GM10248 (cell line): Measurements from ENCODE around the gene LRRC8A.

Source experiments
- CTCF ChIA-PET: fragments of 300-600 bp; sonication (Branson Sonifier 250); formaldehyde crosslinking; extraction: SDS; loops from one replicate; lab custom pipeline; 2021; ENCODE audit warnings: antibody characterized with exemption; lab: Yijun Ruan, JAX
- POLR2A ChIA-PET: fragments of 350-650 bp; sonication (Branson Sonifier 250); formaldehyde crosslinking; extraction: SDS; loops from one replicate; lab custom pipeline; 2020; ENCODE audit warnings: antibody characterized with exemption; lab: Yijun Ruan, JAX
- DNase-seq: peaks from one replicate; pipeline ENCODE4 v3.0.0; 2012; ENCODE audit errors: extremely low spot score
- TF ChIP-seq, protein P1 (sequence below): IDR thresholded peaks from 2 replicates; pipeline ENCODE4 v1.5.1; 2012; ENCODE audit warnings: mild to moderate bottlenecking, low read depth; ENCODE audit errors: extremely low read depth, missing control alignments, control extremely low read depth

LRRC8A gene

DNA sequence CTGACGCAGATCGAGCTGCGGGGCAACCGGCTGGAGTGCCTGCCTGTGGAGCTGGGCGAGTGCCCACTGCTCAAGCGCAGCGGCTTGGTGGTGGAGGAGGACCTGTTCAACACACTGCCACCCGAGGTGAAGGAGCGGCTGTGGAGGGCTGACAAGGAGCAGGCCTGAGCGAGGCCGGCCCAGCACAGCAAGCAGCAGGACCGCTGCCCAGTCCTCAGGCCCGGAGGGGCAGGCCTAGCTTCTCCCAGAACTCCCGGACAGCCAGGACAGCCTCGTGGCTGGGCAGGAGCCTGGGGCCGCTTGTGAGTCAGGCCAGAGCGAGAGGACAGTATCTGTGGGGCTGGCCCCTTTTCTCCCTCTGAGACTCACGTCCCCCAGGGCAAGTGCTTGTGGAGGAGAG is 34.3 kb downstream of the LRRC8A start:
- CTCF ChIA-PET, result interaction anchor here (2.0 kb wide), 2 partner anchors 10 to 12 kb away, joined by 6 to 10 read pairs; no protein-coding TSS in a partner anchor
- TF ChIP-seq, protein P1, sequence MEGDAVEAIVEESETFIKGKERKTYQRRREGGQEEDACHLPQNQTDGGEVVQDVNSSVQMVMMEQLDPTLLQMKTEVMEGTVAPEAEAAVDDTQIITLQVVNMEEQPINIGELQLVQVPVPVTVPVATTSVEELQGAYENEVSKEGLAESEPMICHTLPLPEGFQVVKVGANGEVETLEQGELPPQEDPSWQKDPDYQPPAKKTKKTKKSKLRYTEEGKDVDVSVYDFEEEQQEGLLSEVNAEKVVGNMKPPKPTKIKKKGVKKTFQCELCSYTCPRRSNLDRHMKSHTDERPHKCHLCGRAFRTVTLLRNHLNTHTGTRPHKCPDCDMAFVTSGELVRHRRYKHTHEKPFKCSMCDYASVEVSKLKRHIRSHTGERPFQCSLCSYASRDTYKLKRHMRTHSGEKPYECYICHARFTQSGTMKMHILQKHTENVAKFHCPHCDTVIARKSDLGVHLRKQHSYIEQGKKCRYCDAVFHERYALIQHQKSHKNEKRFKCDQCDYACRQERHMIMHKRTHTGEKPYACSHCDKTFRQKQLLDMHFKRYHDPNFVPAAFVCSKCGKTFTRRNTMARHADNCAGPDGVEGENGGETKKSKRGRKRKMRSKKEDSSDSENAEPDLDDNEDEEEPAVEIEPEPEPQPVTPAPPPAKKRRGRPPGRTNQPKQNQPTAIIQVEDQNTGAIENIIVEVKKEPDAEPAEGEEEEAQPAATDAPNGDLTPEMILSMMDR, result no peak

DNA sequence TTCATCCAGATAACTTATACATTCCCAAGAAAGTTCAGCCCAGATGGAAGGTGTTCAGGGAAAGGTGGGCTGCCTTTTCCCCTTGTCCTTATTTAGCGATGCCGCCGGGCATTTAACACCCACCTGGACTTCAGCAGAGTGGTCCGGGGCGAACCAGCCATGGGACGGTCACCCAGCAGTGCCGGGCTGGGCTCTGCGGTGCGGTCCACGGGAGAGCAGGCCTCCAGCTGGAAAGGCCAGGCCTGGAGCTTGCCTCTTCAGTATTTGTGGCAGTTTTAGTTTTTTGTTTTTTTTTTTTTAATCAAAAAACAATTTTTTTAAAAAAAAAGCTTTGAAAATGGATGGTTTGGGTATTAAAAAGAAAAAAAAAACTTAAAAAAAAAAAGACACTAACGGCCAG is 34.8 kb downstream of the LRRC8A start:
- no peak for DNase-seq
- ChIA-PET POLR2A (no interaction called here), CTCF (interaction anchor here (2.0 kb wide), 2 partner anchors 9 to 12 kb away, joined by 6 to 10 read pairs; no protein-coding TSS in a partner anchor)
- TF ChIP-seq, protein P1, result no peak

More for the DNA sequence above, 34.3 kb downstream of the LRRC8A start:
- DNase-seq, result no peak
- POLR2A ChIA-PET, result no interaction called here

DNA sequence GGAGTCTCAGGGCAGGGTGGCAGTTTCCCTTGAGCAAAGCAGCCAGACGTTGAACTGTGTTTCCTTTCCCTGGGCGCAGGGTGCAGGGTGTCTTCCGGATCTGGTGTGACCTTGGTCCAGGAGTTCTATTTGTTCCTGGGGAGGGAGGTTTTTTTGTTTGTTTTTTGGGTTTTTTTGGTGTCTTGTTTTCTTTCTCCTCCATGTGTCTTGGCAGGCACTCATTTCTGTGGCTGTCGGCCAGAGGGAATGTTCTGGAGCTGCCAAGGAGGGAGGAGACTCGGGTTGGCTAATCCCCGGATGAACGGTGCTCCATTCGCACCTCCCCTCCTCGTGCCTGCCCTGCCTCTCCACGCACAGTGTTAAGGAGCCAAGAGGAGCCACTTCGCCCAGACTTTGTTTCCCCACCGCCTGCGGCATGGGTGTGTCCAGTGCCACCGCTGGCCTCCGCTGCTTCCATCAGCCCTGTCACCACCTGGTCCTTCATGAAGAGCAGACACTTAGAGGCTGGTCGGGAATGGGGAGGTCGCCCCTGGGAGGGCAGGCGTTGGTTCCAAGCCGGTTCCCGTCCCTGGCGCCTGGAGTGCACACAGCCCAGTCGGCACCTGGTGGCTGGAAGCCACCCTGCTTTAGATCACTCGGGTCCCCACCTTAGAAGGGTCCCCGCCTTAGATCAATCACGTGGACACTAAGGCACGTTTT is 35.4 kb downstream of the LRRC8A start:
- POLR2A ChIA-PET, result no interaction called here
- TF ChIP-seq, protein P1, result no peak
- CTCF ChIA-PET, result interaction anchor here (1.6 to 2.0 kb wide), 4 partner anchors 8 to 111 kb away, joined by 4 to 10 read pairs (median 5); partner anchors contain the start of gene SH3GLB2
- DNase-seq, result no peak

DNA sequence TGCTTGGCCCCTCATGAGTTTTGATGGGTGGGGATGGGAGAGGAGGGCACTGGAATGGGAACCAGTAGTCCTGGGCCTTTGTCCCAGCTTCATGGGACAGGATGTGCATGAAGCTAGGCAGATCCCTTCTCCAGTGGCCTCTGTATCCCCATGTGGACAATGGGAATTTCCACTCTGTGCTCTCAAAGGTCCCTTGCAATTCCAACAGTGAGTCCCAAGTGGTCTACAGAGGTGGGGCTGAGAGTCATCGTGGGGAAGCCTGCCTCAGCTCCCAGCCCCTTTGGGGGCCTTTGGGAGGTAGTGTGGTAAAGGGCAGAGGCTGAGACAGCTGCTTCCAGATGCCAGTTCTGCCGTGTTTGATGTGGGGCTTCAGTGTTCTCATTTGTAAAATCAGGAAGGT is 37.0 kb downstream of the LRRC8A start:
- no peak for DNase-seq
- CTCF ChIA-PET, result interaction anchor here (1.6 to 3.1 kb wide), 3 partner anchors 9 to 109 kb away, joined by 4 to 24 read pairs (median 4); partner anchors contain the start of gene SH3GLB2
- POLR2A ChIA-PET, result interaction anchor here (0.7 kb wide), 1 partner anchor 61 kb away, joined by 8 read pairs; no protein-coding TSS in a partner anchor

DNA sequence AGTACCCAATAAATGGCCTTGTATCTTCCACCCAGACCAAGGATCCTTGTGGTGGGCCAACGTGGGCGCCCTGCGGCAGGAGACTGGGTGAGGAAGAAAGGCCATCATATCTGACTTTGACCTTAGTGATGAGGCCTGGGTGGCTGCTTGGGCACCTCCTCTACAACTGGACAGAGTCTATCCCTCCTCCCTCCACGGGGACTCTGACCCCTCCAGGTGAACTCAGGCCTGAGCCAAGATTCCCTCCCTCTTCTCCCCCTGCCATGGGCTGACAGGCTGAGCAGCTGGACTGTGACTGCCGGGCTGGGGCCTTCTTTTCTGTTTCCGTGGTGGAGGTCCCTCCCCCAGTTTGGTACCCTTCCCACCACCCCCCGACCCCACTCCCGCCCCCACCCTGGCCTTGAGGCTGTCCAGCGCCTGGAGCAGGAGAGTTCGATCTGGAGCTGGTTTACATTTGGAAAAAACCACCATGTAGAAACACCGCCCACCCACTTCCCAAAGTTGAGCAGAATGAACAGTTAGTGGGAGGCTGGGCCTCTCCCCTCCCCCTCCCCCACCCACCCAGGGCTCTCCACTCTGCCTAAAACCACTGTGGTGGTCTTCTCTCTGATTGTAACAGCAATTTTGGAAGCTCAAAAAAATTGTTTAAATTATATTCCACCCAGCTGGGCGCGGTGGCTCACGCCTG is 37.6 kb downstream of the LRRC8A start:
- TF ChIP-seq, protein P1, result no peak
- CTCF ChIA-PET, result interaction anchor here (3.1 kb wide), 1 partner anchor 8 kb away, joined by 24 read pairs; no protein-coding TSS in a partner anchor
- POLR2A ChIA-PET, result no interaction called here
- DNase-seq, result no peak

More for the DNA sequence above, 37.0 kb downstream of the LRRC8A start:
- TF ChIP-seq, protein P1, result no peak

DNA sequence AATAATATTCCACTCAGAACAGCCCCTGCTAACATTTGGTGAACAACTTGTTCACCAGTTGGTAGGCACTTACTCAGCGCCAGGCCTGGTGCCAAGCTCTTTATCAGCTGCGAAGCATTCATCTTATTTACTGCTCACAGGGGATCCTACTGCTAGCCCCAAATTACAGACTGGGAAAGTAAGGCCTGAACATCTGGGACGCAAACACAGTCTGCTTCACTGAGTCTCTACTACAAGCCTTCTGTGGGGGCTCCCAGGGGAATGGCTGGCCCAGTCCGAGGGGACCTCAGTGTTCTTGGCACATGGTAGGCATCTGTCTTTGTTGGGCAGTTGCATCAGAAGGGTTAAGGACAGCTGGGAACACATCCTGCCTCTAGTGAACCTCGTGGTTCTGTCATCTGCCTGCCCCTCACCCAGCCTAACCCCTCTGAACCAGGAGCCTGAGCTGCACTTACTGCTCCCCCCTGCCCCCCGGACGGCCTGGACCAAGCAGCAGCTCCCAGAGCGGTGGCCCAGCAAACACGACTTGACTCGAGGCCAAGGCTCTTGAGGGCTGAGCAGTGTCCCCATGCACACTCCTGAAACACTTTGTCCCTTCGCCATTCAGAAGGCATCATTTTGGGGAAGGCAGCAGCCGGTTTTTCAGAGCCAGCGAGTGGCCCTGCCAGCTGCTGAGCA is 38.6 kb downstream of the LRRC8A start, which contains the start of gene PHYHD1:
Gene PHYHD1, plus strand, starts transcription at position 602 of the 678 bp plus-strand sequence. CDS start 1,342 bp downstream, outside the sequence.
- ChIA-PET POLR2A (no interaction called here), CTCF (interaction anchor here (1.1 to 3.1 kb wide), 2 partner anchors 7 to 102 kb away, joined by 3 to 24 read pairs; partner anchors contain the start of gene ENDOG)
- TF ChIP-seq, protein P1, result no peak
- no peak for DNase-seq
